Measurements from ENCODE around the gene RHBDF2.

DNA sequence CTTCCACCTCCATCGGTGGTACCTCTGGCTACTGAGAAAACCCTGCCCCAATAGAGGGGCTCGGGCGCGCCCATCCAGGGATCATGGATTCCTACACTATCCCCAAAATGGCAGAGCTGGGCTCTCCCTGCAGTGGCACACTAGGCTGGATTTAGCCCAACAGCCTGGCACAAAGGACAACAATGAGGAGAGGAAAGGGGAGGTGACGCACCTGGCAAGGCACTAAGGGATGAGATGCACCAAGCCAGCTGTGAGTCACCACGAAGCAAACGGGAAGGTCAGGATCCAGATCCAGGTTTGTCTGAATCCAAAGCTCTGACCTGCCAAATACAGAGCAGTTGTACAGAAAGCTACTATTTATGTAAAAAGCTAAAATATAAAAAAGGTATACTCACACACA is 66.4 kb downstream of the RHBDF2 start:
- no peak for TF ChIP-seq CTCF (IDR thresholded peaks at IDR 0.05; ENCODE audit: extremely low read depth in 1 of 2, insufficient read depth in 1 of 2, low read depth in 1 of 2, low read length in 2 of 2)
- TF ChIP-seq POLR2A (IDR thresholded peaks at IDR 0.05; ENCODE audit: low read depth, low read length), result no peak
- TF ChIP-seq POLR2AphosphoS5 (IDR thresholded peaks at IDR 0.05; ENCODE audit: insufficient read depth, low read depth, low read length), result no peak
